Endothelial cell of hepatic sinusoid (primary cell): ENCODE measurements around the gene CLSTN3.

Experiments used
- in situ Hi-C: cut with HindIII; loops from 2 replicates; pipeline ENCODE4 v1.10.0; 2017; ENCODE audit warnings: low sequenced_read_pairs

Gene CLSTN3

DNA sequence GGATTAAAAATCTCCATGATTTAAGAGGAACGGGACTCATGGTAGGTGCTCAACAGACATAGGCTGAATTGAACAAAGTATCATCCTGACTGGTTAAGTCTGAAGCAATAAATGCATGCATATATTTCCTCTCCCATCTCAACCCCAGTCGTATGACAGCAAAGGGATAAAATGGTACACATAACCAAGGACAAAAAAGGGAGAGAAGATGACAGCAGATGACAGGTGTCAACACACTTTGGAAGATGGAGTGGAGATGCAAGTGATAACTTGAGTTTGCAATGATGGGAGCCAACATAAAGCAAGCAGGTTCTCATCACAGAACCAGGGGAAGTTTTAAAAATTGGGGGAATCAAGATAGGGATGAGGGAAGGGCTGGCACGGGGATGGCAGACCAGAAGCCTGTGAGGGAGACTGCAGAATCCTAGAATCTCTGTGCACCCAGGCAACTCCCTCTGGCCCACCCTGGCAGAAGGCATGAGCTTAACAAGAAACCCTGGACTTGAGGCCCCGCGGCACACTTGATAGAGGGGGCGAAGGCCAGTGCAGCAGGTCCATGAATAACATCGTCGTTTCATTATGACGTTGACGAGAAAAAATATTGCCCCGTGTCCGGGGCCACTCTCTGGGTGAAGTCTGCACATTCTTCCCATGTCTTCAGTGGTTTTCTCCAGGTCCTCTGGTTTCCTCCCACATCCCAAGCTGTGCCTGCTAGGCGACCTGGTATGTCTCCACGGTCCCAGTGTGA lies 26.2 kb upstream of the CLSTN3 start:
- in situ Hi-C loops: no loop called here

DNA sequence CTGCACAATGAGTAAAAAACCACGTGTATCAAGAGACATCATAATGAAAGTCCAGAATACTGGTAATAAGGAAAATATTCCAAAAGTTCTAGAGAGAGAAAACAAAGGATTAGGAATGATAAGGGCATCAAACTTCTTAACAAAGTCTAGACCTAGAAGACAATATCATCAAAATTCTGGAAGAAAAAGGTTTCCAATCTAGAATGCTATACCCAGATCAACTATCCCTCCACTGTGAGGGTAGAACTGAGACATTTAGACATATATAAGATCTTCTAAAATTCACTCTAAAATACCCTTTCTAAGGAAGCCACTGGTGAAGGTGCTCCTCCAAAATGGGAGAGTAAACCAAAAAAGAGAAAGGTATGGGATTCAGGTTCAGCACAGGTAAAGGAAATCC lies 24.1 kb upstream of the CLSTN3 start:
- in situ Hi-C loops: loop anchor here (5.0 kb wide), 2 partner anchors 46 to 49 kb away; no protein-coding TSS in a partner anchor

DNA sequence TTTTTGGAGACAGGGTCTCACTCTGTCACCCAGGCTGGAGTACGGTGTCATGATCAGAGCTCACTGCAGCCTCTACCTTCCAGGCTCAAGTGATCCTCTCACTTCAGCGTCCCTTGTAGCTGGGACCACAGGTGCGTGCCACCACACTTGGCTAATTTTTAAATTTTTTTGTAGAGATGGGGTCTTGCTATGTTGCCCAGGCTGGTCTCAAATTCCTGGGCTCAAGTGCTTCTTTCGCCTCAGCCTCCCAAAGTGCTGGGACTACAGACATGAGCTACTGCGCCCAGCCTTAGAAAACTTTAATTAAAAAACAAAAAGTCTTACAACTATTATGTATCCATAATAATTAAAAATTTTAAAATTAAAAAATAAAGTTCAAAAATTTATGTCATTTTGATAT lies 23.0 kb upstream of the CLSTN3 start:
- in situ Hi-C loops: loop anchor here (5.0 kb wide), 2 partner anchors 45 to 50 kb away; no protein-coding TSS in a partner anchor

DNA sequence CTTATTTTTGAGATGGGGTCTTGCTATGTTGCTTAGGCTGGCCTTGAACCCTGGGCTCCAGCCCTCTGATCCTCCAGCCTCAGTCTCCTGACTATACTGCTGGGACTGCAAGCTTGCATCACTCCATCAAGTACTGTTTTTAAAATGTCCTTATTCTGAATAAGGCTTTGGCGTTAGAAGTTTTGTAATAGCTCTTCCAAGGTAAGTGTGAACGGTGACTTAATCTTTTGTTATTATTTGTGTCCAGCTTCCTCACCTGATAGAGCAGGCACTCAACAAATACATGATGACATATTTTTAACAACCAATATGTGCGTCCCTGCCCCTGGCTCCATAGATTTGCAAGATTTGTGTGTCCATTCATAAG lies 22.6 kb upstream of the CLSTN3 start:
- in situ Hi-C loops: loop anchor here (5.0 kb wide), 2 partner anchors 45 to 50 kb away; no protein-coding TSS in a partner anchor

DNA sequence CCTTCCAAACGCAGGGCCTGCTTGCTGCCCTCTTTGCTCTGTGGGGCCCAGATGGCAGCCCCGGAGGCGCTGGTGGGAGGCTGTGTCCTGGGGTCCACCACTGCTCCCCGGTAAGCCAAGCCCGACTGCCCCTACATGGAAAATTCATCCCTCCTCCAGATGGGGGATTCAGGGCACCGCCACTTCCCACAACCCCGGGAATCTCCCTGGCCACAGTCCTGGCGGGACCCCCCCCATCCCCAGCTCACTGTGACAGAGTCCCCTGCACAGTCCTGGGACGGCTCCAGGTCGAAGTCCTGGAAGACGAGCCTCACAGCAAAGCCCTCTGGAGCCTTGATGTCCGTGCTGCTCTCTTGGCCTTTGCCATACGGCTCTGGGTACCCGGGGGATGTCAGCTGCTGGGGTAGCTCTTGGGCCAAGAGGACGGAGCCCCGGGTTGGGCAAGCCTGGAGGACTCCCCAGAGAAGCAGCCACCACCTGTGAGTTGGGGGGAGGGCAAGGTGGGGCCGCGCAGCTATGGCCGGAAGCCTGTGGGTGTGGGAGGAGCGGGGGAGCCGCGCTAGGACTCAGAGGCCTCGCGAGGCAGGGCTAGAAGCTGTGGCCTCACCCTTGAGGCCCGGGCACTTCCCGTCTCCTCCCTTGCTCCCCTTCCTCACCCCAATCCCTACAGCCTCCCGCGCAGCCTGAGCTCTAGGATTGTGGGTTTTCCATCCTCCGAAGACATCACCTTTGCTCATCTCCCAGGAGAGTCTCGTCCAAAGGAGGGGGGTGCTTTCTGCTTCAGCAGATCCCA lies 22.0 kb upstream of the CLSTN3 start:
- in situ Hi-C loops: loop anchor here (5.0 kb wide), 2 partner anchors 44 to 51 kb away; no protein-coding TSS in a partner anchor

DNA sequence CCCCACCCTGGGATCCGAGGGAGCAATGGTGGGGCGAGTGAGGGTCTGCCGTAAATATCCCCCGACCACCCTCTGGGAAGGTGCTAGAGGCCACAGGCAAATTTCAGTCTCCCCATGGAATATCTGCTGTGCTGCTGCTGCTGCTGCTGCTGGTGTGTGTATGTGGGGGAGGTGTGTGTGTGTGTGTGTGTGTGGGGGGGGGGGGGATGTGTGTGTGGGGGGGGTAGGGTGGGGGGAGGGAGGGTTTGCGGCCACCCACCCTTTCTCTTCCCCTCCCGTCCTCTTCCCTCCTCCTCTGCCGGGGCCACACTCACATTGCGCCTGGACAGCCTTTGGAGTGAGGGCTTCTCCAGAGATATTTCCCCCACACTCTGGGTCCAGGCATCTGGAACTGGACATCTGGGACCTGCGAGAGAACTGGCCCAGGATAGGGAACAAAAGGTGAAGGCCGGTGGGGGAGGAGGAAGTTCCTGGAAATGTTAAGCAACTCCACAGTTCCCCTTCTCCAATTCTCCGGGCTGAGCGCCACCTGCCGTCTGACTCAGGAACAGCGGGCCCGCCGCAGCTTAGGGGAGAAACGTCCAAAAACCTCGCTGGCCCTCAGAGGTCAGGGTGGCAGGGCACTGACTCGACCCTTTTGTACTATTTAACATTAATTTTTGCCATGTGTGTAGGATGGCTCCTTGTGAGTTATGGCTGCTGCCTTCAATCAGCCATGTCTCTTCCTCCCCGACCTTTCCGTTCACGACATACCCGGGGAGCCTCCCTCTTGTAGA lies 21.2 kb upstream of the CLSTN3 start, which contains the start of gene C1RL:
TSS of gene C1RL (minus strand) at position 419 of the 776 bp plus-strand sequence. CDS start at position 385, 34 bp downstream.
- in situ Hi-C loops: loop anchor here (5.0 kb wide), 2 partner anchors 43 to 52 kb away; no protein-coding TSS in a partner anchor

DNA sequence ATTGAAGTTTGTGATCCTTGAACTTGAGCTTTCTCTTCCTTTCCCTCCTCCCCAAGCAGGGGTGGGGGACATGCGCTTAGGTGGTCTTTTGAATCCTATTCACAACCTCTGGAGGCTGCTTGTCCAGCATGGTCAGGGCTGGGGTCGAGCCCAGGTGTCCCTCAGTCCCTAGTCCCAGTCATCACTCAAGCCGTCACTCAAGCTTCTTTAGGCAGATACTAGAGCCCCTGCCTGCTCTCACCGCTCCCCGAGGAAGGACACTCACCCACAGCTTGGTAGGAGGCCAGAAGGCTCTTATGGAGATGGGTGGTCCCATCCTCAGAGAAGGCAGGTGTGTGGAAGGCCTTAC lies 20.6 kb upstream of the CLSTN3 start:
- in situ Hi-C loops: loop anchor here (5.0 kb wide), 2 partner anchors 43 to 52 kb away; no protein-coding TSS in a partner anchor

DNA sequence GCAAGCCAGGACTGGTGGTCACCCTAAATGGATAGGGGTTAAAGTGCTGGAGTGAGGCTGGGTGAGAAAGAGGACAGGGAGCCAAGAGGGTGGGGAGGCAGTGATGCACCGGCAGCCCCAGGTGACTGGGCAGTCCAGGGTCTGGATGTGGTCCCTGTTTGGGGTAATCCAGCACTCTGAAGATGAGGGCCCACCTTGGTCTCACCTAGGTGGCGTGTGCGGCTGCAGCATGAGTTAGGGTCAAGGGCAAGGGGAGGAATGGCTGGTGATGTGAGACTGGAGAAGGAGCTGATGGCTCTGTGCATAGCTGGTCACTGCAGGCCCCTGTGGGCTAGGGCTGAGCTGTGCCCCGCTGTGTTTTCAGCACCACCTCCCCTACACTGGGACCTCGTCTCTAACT lies 19.5 kb upstream of the CLSTN3 start:
- in situ Hi-C loops: no loop called here

DNA sequence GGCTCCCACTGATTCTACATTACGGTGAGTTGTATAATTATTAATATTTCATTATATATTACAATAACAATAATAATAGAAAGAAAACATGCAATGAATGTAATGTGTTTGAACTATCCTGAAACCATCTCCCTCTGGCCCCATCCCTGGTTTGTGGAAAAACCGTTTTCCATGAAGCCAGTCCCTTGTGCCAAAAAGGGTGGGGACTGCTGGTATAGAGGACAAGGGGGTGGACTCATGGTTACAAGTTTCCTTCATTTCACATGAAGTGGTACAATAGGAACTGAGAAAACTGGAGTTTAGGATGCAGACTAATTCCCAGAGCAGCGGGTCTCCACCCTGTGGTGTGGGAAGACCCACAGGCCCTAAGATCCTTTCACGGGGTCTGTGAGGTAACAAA lies 18.1 kb upstream of the CLSTN3 start:
- in situ Hi-C loops: no loop called here

DNA sequence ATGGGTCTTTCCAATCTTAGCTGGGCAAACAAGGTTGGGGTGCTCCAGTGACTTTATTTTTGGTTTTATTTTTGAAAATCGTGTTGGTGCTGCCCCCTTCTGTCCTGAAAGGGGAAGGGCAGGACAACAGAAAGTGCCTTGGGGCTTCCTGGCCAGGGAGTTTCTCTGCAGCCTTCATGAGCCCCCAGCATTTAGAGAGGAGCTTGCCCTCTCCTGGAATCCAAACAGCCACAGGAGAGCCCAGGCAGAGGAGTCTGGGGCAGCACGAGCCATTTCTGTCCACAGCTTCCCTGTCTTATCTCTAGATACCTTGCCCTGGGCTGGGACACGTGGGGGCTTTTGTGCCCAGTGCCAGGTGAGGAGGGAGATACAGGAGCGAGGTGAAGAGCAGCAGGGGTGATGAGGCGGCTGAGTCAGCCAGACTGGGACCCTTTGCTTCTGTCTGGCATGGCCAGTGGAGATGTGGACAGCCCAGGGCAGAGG lies 16.7 kb upstream of the CLSTN3 start:
- in situ Hi-C loops: no loop called here

DNA sequence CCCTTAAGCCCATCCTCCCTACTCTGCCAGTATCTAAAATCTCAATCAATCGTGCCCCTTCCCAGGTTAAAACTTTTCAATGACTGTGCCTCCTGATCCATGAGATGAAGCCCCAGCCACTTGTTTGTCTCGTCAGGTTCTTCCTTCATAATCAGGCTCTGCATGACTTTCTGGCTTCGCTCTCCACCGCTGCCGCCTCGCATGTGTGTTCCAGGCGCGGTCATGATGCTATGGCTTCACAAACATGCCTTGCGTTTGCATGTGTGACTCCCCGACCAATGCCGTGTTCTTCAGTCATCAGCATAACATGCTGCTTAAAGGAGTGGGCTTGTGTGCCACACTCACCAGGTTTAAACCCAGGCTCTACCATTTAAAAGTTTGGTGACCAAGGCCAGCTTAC lies 16.2 kb upstream of the CLSTN3 start:
- in situ Hi-C loops: no loop called here

DNA sequence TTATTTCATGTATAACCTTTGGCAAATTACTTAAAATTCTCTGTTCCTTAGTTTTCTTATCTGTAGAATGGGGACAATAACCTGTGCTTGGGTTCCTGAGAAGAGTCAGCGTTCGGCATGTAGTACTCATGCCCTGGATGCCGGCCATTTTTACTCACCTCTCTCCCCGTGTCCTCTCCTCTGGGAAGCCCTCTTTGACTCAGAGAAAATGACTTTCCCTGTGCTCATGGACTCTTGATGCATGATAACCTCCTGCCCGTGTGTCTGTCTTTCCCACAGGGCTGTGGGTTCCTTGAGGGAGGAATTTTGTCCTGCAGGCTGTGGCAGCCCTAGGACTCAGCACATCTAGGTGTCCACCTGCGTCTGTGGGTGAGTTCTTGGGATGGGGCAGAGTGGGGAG lies 15.3 kb upstream of the CLSTN3 start:
- in situ Hi-C loops: no loop called here

DNA sequence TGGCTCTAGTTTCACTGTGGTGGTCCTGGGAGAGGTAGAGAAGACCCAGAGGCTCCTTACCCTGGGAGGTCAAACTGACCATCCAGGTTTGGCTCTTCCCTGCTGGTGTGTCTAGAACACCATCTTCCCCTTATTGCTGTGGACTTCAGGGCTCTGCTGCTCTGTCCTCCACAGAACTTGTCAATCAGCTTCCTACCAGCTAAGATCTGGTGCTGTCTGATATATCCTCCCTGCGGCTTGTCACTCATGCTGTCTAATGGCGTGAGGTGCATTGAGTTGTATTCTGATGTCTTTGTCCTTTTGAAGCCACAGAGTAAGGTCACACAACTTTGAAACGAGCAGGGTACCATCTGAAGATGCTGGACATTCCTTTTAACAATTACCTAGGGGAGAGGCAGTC lies 14.0 kb upstream of the CLSTN3 start:
- in situ Hi-C loops: no loop called here

DNA sequence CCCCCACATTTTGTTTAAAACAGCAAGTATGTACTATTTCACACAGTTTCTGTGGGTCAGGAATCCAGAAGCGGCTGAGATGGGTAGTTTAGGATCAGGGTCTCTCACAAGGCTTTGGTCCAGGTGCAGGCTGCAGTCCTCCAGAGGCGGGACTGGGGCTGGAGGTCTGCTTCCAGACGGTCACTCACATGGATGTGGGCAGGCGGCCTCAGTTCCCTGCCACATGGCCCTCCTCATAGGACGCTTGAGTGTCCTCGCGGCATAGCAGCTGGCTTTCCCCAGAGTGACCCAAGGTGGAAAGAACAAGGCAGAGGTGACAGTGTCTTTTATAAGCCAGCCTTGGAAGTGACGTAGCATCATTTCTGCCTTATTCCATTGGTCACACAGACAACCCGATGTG lies 13.3 kb upstream of the CLSTN3 start:
- in situ Hi-C loops: no loop called here

DNA sequence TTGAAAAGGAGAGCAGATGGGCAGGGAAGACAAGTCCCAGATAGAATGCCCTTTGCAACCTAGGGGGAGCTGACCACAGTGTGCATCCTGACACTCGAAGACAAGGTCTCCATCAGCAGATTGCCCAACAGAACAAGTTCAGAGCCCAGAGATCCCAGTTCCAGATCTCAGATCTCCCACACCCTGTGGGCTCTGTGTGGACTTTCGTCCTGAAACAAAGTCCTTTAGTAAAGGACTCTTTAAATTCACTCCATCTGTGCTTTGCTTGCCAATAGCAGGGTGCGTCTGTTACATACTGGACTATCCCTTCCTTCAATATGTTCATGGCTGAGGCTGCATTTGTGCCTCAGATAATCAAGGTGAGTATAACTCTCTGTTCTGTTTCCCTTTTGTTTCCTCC lies 12.5 kb upstream of the CLSTN3 start:
- in situ Hi-C loops: no loop called here

DNA sequence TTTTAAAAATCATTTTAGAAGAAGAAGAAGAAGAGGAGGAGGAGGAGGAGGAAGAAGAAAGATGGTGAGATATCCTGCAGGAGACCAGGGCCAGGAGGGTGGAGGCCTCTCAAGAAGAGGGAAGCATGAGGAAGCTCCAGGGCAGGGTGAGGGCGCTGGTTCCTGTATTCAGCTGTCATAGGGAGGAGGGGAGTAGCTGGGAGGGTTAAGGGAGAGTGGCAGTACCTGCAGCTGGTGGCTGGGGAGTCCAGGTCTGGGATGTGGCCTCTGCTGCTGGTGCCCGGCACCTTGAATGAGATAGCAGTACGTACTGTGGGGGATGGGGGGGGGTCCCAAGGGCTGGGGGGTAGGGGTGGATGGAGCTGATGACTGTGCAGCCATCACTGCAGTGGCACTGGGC lies 11.3 kb upstream of the CLSTN3 start:
- in situ Hi-C loops: no loop called here

DNA sequence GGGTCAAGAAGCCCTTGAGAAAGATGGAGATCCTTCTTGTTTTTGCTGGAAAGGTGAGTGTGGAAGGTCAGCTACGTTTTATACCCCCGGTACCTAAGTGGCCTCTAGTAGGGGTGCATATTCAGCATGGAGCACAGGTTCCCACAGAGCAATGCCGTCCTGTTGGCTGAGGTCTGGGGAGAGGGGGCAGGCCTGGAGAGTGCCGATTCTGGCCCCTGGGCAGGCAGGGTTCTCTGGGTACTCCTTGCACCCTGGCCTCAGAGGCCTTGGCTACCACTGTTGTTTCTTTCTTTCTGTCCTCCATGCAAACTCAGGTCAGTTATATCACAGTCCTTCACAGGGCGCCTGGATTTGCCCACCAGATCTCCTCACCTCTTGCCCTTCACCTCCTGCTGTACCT lies 10.0 kb upstream of the CLSTN3 start:
- in situ Hi-C loops: no loop called here

DNA sequence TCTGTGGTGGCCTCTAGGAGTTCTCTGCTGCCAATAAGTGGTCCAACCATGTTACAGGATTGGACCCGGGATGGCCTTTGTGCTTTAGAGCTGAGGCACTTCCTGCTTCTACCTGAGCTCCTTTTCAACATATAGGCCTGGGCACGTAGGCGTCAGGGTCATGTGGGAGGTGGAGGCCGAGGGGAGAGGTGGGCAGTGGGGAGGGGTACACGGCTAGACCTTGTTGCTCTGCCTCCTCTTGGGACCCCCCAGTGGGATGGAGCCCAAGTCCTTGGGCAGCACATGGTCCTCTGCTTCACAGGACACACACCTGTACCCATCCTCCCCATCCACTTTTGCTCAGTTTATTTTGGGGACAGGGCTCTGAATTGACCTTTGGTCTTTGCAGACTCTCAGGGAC lies 8.8 kb upstream of the CLSTN3 start:
- in situ Hi-C loops: no loop called here

DNA sequence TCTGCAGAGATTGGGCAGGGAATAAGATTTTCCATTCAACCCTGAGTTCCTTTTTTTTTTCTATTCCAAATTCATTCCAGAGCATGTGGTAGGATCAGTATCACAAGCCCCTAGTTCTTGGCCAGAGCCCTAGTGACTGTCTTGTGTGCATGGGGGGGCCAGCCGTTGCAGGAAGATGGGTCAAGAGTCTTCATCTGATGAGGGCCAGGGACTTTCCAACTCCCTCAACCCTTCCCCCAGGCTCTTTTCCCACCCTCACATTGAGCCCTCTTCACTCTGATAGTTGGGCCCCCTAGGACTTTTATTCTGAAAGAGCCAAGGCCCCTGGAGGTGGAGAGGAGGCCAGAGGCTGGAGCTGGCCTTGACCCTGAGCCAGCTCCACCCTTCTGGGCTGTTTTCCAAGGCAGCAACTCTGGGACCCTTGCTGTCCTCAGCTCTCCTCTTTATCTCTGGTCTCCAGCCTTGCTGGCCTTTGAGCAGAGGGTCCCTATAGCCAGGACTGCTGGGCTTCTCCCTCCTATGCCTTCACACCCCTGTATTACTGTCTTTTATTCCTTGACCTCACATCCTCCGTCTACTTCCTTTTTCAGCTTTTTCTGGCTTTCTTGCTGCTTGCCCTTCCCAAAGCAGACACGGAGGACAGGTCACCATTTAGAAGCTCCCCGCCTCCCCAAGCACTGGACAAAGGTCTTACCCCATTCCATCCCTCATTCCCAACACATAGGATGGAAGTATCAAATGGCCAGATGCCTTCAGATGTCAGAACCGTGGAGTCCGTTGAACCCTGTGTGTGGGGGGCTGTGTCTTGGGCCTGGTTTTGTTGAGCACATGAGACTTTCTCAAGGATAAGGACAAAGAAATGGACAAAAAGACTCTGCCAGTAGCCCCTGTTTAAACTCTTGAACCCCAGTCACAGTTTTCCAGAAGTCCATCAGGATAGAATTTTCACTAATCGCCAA lies 7.1 kb upstream of the CLSTN3 start:
- in situ Hi-C loops: no loop called here
